K562 (cell line): ENCODE results near the gene TSHZ1. TPM values are rescaled to one million over a fixed set of nuclear protein-coding genes. Genes with fewer than 3 reads are reported as not detected.

Experiments used
- ATAC-seq: fragments of 200-7000 bp; cut with Tn5 transposase; 3 replicates; pipeline ENCODE4 v1.9.1; 2020; ENCODE audit warnings: moderate library complexity
- BruUV-seq: library from RNA; stranded (reverse); fragments of 400-500 nt; replicated peaks from 2 replicates; lab custom pipeline; 2021; lab: Mats Ljungman, UMichigan
- CTCF ChIA-PET: fragments of 300-600 bp; formaldehyde crosslinking; extraction: SDS; loops from one replicate; lab custom pipeline; 2021; ENCODE audit warnings: low intra/inter-chr PET ratio; lab: Yijun Ruan, JAX
- POLR2A ChIA-PET: fragments of 300-600, 350-650 bp; sonication (Branson Sonifier 250); formaldehyde crosslinking; extraction: SDS; loops from one replicate; lab custom pipeline; 2021; ENCODE audit warnings: antibody characterized with exemption, inconsistent platforms; lab: Yijun Ruan, JAX
- DNase-seq, 4 experiments: peaks; one replicate each; pipeline versions ENCODE4 v3.0.0 to v3.0.0-alpha.2; 2011 to 2018; ENCODE audit warnings: low spot score in 3 of 4, mixed read lengths in 3 of 4; ENCODE audit errors: extremely low read depth in 1 of 4
- FAIRE-seq: peaks from 2 replicates; lab custom pipeline; 2011; peaks lifted over from hg19 to GRCh38; lab: Jason Lieb, UNC
- H2AFZ ChIP-seq: 2 replicates; pipeline ENCODE4 v1.6.0; 2011; ENCODE audit warnings: low read depth, low read length, control low read depth, inconsistent platforms
- H3K27ac ChIP-seq: fragments of 200-600 bp; 3 replicates; pipeline ENCODE4 v1.8.0; 2011; ENCODE audit warnings: low read depth, mild to moderate bottlenecking, control low read depth, inconsistent platforms, low read length, moderate library complexity, mixed read lengths; ENCODE audit errors: extremely low read depth
- H3K27me3 ChIP-seq, 2 experiments: fragments of 300-600 bp in 1 of 2; 2 replicates in 1 of 2; 3 replicates in 1 of 2; pipeline versions ENCODE4 v1.6.0 to v1.8.0; 2011; ENCODE audit warnings: inconsistent platforms in 2 of 2, low read length in 2 of 2, mild to moderate bottlenecking in 1 of 2, mixed read lengths in 1 of 2, moderate library complexity in 1 of 2; ENCODE audit not compliant: control insufficient read depth in 2 of 2, insufficient read depth in 2 of 2
- H3K36me3 ChIP-seq: fragments of 300-600 bp; 3 replicates; pipeline ENCODE4 v1.8.0; 2011; ENCODE audit warnings: mild to moderate bottlenecking, low read length, inconsistent platforms; ENCODE audit not compliant: control insufficient read depth, insufficient read depth
- H3K4me1 ChIP-seq, 2 experiments: fragments of 200-600 bp in 1 of 2; replicated peaks in 1 of 2; 2 replicates in 1 of 2; 3 replicates in 1 of 2; pipeline versions ENCODE4 v1.5.1 to v1.8.0; 2011; ENCODE audit warnings: inconsistent platforms in 2 of 2, low read length in 2 of 2, mild to moderate bottlenecking in 1 of 2, mixed read lengths in 1 of 2, moderate library complexity in 1 of 2; ENCODE audit not compliant: control insufficient read depth in 2 of 2, insufficient read depth in 2 of 2
- H3K4me2 ChIP-seq: 2 replicates; pipeline ENCODE4 v1.6.1; 2011; ENCODE audit warnings: low read length, control low read depth, inconsistent platforms, mixed read lengths; ENCODE audit not compliant: insufficient read depth
- H3K4me3 ChIP-seq: fragments of 200-600 bp; sonication (generic), shearing (Covaris generic); 2 replicates; pipeline ENCODE4 v1.5.1; 2016; ENCODE audit warnings: control low read depth, inconsistent platforms
- H3K79me2 ChIP-seq: fragments of 200-600 bp; 3 replicates; pipeline ENCODE4 v1.8.0; 2011; ENCODE audit warnings: low read length, inconsistent platforms; ENCODE audit not compliant: control insufficient read depth, insufficient read depth
- H3K9ac ChIP-seq, 2 experiments: 2 replicates each; pipeline versions ENCODE4 v1.6.0 to v1.6.1; 2011; ENCODE audit warnings: low read depth in 2 of 2, low read length in 2 of 2, control low read depth in 1 of 2, inconsistent platforms in 1 of 2, mild to moderate bottlenecking in 1 of 2, mixed read lengths in 1 of 2; ENCODE audit not compliant: insufficient read depth in 1 of 2
- H3K9me1 ChIP-seq: one replicate; pipeline ENCODE4 v1.6.0; 2011; ENCODE audit warnings: inconsistent platforms, mild to moderate bottlenecking, low read length, moderate library complexity; ENCODE audit not compliant: control insufficient read depth, insufficient read depth
- H3K9me3 ChIP-seq: replicated peaks from 2 replicates; pipeline ENCODE4 v1.5.1; 2011; ENCODE audit warnings: low read depth, low read length, inconsistent platforms; ENCODE audit not compliant: control insufficient read depth, insufficient read depth
- H4K20me1 ChIP-seq: replicated peaks from 2 replicates; pipeline ENCODE4 v1.6.1; 2011; ENCODE audit warnings: low read length, inconsistent platforms, mixed read lengths; ENCODE audit not compliant: control insufficient read depth, insufficient read depth
- CHD4 ChIP-seq: fragments of 200-600 bp; sonication (generic); IDR thresholded peaks from 3 replicates; pipeline ENCODE4 v1.6.1; 2012; ENCODE audit warnings: low read depth, mild to moderate bottlenecking, mixed read lengths, low read length, inconsistent platforms; ENCODE audit not compliant: insufficient read depth, insufficient replicate concordance, poor library complexity, severe bottlenecking
- EZH2 ChIP-seq: IDR thresholded peaks from 2 replicates; pipeline ENCODE4 v1.6.1; 2012; ENCODE audit warnings: low read depth, mild to moderate bottlenecking, inconsistent platforms, low read length, borderline replicate concordance
- FIP1L1 ChIP-seq: fragments of 200-400 bp; formaldehyde crosslinking; IDR thresholded peaks from 2 replicates; pipeline ENCODE4 v1.6.1; 2018; ENCODE audit warnings: mild to moderate bottlenecking, low read depth, low read length; ENCODE audit not compliant: poor library complexity, severe bottlenecking
- FOSL1 ChIP-seq: fragments of 200-800 bp; sonication (Bioruptor generic); conservative IDR thresholded peaks from 2 replicates; pipeline ENCODE4 v1.6.1; 2016; ENCODE audit warnings: missing genetic modification characterization, missing compliant biosample characterization
- KLF1 ChIP-seq: fragments of 450-650 bp; IDR thresholded peaks from 2 replicates; pipeline ENCODE4 v1.6.1; 2016; ENCODE audit warnings: missing genetic modification characterization, missing compliant biosample characterization
- MYBL2 ChIP-seq, 2 experiments: fragments of 450-650 bp in 1 of 2; sonication (generic) in 1 of 2; formaldehyde crosslinking in 1 of 2; IDR thresholded peaks; 2 replicates each; pipeline versions ENCODE4 v1.6.1 to v1.8.1; 2017 to 2022; ENCODE audit warnings: borderline replicate concordance in 1 of 2, inconsistent platforms in 1 of 2, low read depth in 1 of 2, mild to moderate bottlenecking in 1 of 2, missing genetic modification reagents in 1 of 2, moderate library complexity in 1 of 2
- PRDM10 ChIP-seq: fragments of 450-650 bp; IDR thresholded peaks from 2 replicates; pipeline ENCODE4 v1.6.1; 2018; ENCODE audit not compliant: partially characterized antibody
- SRSF3 ChIP-seq: fragments of 200-400 bp; formaldehyde crosslinking; IDR thresholded peaks from 2 replicates; pipeline ENCODE4 v1.6.1; 2016; ENCODE audit warnings: mild to moderate bottlenecking, low read length, moderate library complexity; ENCODE audit not compliant: insufficient read depth
- TGIF2 ChIP-seq: sonication (generic); formaldehyde crosslinking; IDR thresholded peaks from 2 replicates; pipeline ENCODE4 v1.8.1; 2022; ENCODE audit warnings: mild to moderate bottlenecking, missing genetic modification reagents, moderate library complexity
- ZNF253 ChIP-seq: fragments of 250-450 bp; sonication (Bioruptor Pico); conservative IDR thresholded peaks from 2 replicates; pipeline ENCODE4 v1.6.1; 2021; ENCODE audit warnings: mild to moderate bottlenecking
- WGBS: fragments of 100-300 bp; shearing (Covaris generic); methylation state at CpG from one replicate; pipeline ENCODE4 v1.1.6; 2016; ENCODE audit warnings: low coverage, mixed read lengths; ENCODE audit not compliant: insufficient coverage; ENCODE audit errors: missing lambda C conversion rate; 5-methylcytosine and 5-hydroxymethylcytosine counted together
- in situ Hi-C: fragments of 300-500 bp; cut with MboI; formaldehyde crosslinking; loops from 4 replicates; pipeline ENCODE4 v1.15.0; 2018; ENCODE audit warnings: inconsistent platforms, mixed read lengths
- intact Hi-C: fragments of 100-400 bp; cut with micrococcal nuclease; formaldehyde crosslinking; loops from 2 replicates; pipeline ENCODE4 v1.14.2; 2022
- polyA plus RNA-seq, 8 experiments: library from polyadenylated mRNA; depleted of rRNA in 4 of 8; stranded (reverse) in 5 of 8; unstranded in 3 of 8; fragments of >200 nt; fragmentation: Nextera tagmentation in 2 of 8; fragmentation: Illumina TruSeq in 1 of 8; extraction: Ambion mirVana in 2 of 8; extraction: Trizol in 1 of 8; gene quantifications; 2 replicates each; pipeline versions ENCODE4 v1.2.1 to v1.2.3, GENCODE V29; 2011 to 2014; ENCODE audit warnings: inconsistent platforms in 1 of 8, missing spikeins in 1 of 8
- total RNA-seq, 7 experiments: library from RNA; depleted of rRNA in 6 of 7; stranded (reverse); fragments of >200 nt in 6 of 7; fragmentation: Illumina TruSeq in 2 of 7; extraction: Trizol in 2 of 7; gene quantifications; 2 replicates each; pipeline versions ENCODE4 v1.2.1 to v1.2.3, GENCODE V29; 2011 to 2021; ENCODE audit warnings: low replicate concordance in 1 of 7

The TSHZ1 gene
- total and polyA plus RNA-seq, 9 of the 15 experiments (the other 6 are each of a cell fraction or from before 2014, with no cell fraction given), result 1.1 to 7.2 (median 2.7) TPM

DNA sequence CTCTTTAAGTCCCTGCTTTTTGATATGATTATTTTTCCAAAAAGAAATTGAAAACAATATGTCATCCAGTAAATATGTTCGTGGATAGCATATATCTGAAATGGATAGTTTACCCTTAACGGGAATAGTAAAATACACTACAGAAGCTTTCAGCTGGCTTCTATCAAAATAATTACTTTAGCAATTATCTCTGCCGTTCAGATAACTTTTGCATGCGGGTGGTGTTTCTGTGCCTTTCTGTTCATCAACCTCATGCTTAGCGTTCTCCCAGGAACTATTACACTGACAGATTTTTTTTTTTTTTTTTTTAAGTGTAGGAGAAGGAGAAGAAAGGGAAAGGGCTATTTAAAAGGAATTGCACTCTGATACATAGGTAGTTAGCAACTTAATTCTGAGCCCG is 53.6 kb downstream of the TSHZ1 start:
- WGBS, result 28% methylated on average over 5 of the region's 6 CpGs
- CTCF ChIA-PET, result no interaction called here
- Histone ChIP-seq H3K4me2 (no peak overlapping the region), H3K27ac (no peak overlapping the region), H3K36me3 (no peaks in the 10 kb centered on the region), H3K4me3 (no peak overlapping the region), H3K4me1 (no peaks in the 10 kb centered on the region; a peak in 1 of 5 replicates), H3K27me3 (no peaks in the 10 kb centered on the region; a peak in 1 of 5 replicates), H3K9ac (no peak overlapping the region), H3K9me1 (no peaks in the 10 kb centered on the region), H3K9me3 (no peaks in the 10 kb centered on the region), H4K20me1 (peaks cover 6% of the 10 kb centered on the region), H3K79me2 (no peaks in the 10 kb centered on the region), H2AFZ (no peak overlapping the region)
- intact Hi-C loops (no loop called here), in situ Hi-C loops (no loop called here)
- BruUV-seq, result no TSS peak
- DNase-seq (no peak), ATAC-seq (no peak), FAIRE-seq (no peak)
- POLR2A ChIA-PET, result interaction anchor here (0.8 to 1.4 kb wide), 2 partner anchors 10 to 18 kb away, joined by 3 read pairs; no protein-coding TSS in a partner anchor
- TF ChIP-seq KLF1 (tag), result no peak
- TF ChIP-seq TGIF2 (CRISPR knock-in tag), result no peak
- TF ChIP-seq CHD4, result no peak

GRCh38 chr18:75264926-75265597 is 54.5 kb downstream of the TSHZ1 start:
- FAIRE-seq (no peak), ATAC-seq (no peak), DNase-seq (no peak)
- Histone ChIP-seq H3K9ac (no peak overlapping the region), H3K27me3 (no peaks in the 10 kb centered on the region; a peak in 1 of 5 replicates), H4K20me1 (peaks cover 7% of the 10 kb centered on the region), H3K79me2 (no peaks in the 10 kb centered on the region), H3K27ac (no peak overlapping the region), H2AFZ (no peak overlapping the region), H3K4me3 (no peak overlapping the region), H3K9me1 (no peaks in the 10 kb centered on the region), H3K9me3 (no peaks in the 10 kb centered on the region), H3K4me1 (no peaks in the 10 kb centered on the region; a peak in 1 of 5 replicates), H3K4me2 (no peak overlapping the region), H3K36me3 (no peaks in the 10 kb centered on the region)
- BruUV-seq, result no TSS peak
- in situ Hi-C loops, result no loop called here
- ChIA-PET CTCF (no interaction called here), POLR2A (interaction anchor here (0.8 kb wide), 1 partner anchor 9 kb away, joined by 3 read pairs; no protein-coding TSS in a partner anchor)
- intact Hi-C loops, result no loop called here
- 48% methylated on average over 11 of the region's 11 CpGs for WGBS
- TF ChIP-seq SRSF3, result no peak
- TF ChIP-seq EZH2, result no peak
- TF ChIP-seq MYBL2 (IDR thresholded peaks at IDR 0.05; ENCODE audit: low read depth), result no peak
- no peak for TF ChIP-seq MYBL2 (CRISPR knock-in tag; IDR thresholded peaks at IDR 0.05; ENCODE audit: borderline replicate concordance)
- no peak for TF ChIP-seq FOSL1 (tag)
- no peak for TF ChIP-seq FIP1L1
- no peak for TF ChIP-seq PRDM10
- no peak for TF ChIP-seq ZNF253 (CRISPR knock-in tag)
